Endodermal cell (in vitro differentiated cells): ENCODE data around the gene CNOT4. TPM values are rescaled to one million over a fixed set of nuclear protein-coding genes. Genes with fewer than 3 reads are reported as not detected.

Source experiments
- DNase-seq: peaks from one replicate; pipeline ENCODE4 v3.0.0-alpha.2; 2017
- H3K27ac ChIP-seq: 2 replicates; pipeline ENCODE4 v1.5.1; 2013; ENCODE audit warnings: mild to moderate bottlenecking, low read depth, low read length, moderate library complexity
- H3K27me3 ChIP-seq: 2 replicates; pipeline ENCODE4 v1.6.1; 2013; ENCODE audit warnings: mild to moderate bottlenecking, low read length, moderate library complexity; ENCODE audit not compliant: insufficient read depth, control insufficient read depth, poor library complexity, severe bottlenecking
- H3K36me3 ChIP-seq: 2 replicates; pipeline ENCODE4 v1.7.0; 2013; ENCODE audit warnings: mild to moderate bottlenecking, low read length, moderate library complexity; ENCODE audit not compliant: control insufficient read depth, insufficient read depth
- H3K4me1 ChIP-seq: one replicate; pipeline ENCODE4 v1.7.0; 2013; ENCODE audit warnings: low read length; ENCODE audit not compliant: control insufficient read depth, insufficient read depth
- H3K4me3 ChIP-seq: 2 replicates; pipeline ENCODE4 v1.5.1; 2013; ENCODE audit warnings: mild to moderate bottlenecking, low read length, moderate library complexity
- H3K9ac ChIP-seq: 2 replicates; pipeline ENCODE4 v1.6.1; 2013; ENCODE audit warnings: mild to moderate bottlenecking, low read length, moderate library complexity; ENCODE audit not compliant: poor library complexity, severe bottlenecking; ENCODE audit errors: extremely low read depth
- H3K9me3 ChIP-seq: 2 replicates; pipeline ENCODE4 v1.6.1; 2013; ENCODE audit warnings: mild to moderate bottlenecking, low read length, moderate library complexity; ENCODE audit not compliant: control insufficient read depth
- H3K27ac Mint-ChIP-seq: 2 replicates; pipeline ENCODE4 v1.8.0; 2020; ENCODE audit warnings: mixed read lengths
- H3K27me3 Mint-ChIP-seq: 2 replicates; pipeline ENCODE4 v1.8.0; 2021; ENCODE audit warnings: mild to moderate bottlenecking, mixed read lengths; ENCODE audit not compliant: insufficient read depth
- H3K36me3 Mint-ChIP-seq: 2 replicates; pipeline ENCODE4 v1.8.0; 2020; ENCODE audit warnings: low read depth, mixed read lengths
- H3K4me1 Mint-ChIP-seq: 2 replicates; pipeline ENCODE4 v1.8.0; 2020; ENCODE audit warnings: mixed read lengths
- H3K4me3 Mint-ChIP-seq: 2 replicates; pipeline ENCODE4 v1.8.0; 2020; ENCODE audit warnings: mild to moderate bottlenecking, moderate library complexity, mixed read lengths
- H3K9me3 Mint-ChIP-seq: 2 replicates; pipeline ENCODE4 v1.8.0; 2020; ENCODE audit warnings: mild to moderate bottlenecking, mixed read lengths
- WGBS, 2 experiments: methylation state at CpG; one replicate each; pipeline versions ENCODE4 v1.1.5 to v1.1.7; 2013; ENCODE audit warnings: missing lambda C conversion rate in 2 of 2, mixed read lengths in 1 of 2; ENCODE audit not compliant: insufficient coverage in 1 of 2, insufficient read length in 1 of 2; 5-methylcytosine and 5-hydroxymethylcytosine counted together
- total RNA-seq, 2 donors: library from RNA; stranded (reverse); fragmentation: NEBNext Ultra II Directional in 1 of 2; extraction: Animal tissue kit (Norgen Biotek cat#: 25700) in 1 of 2; gene quantifications; 2 replicates in 1 of 2; 3 replicates in 1 of 2; pipeline ENCODE4 v1.2.1, GENCODE V29; 2021
- TF ChIP-seq, protein P1 (sequence below): fragments of 200-600 bp; sonication (generic); conservative IDR thresholded peaks from 2 replicates; pipeline ENCODE4 v1.5.0; 2021; ENCODE audit warnings: antibody characterized with exemption, mild to moderate bottlenecking

CNOT4 gene
- total RNA-seq, 2 donors from 2014 or later, result 22.7 to 23.8 TPM

DNA sequence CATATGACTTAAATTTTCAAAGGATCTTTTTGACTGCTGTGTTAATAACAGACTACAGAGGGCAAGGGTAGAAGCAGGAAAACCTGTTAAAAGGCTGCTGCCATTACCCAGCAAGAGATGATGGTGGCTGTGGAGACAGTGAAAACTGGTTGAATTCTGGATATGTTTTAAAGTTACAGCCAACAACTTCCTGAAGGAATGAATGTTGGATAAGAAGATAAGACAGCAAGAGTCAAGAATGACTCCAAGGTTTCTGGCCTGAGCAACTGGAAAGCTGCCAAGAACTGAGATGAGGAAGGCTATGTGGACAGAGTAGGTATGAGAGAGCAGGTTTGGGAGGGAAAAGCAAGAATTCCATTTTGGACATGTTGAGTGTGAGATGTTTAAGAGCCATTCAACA lies 19.1 kb downstream of the CNOT4 start:
- no peak for DNase-seq
- Mint-ChIP-seq H3K9me3 (no peaks in the 10 kb centered on the region), H3K4me1 (no peaks in the 10 kb centered on the region), H3K4me3 (no peak overlapping the region), H3K27me3 (no peaks in the 10 kb centered on the region), H3K36me3 (peaks cover 2% of the 10 kb centered on the region), H3K27ac (no peak overlapping the region)
- H3K27me3 ChIP-seq, result no peaks in the 10 kb centered on the region
- no peak overlapping the region for H3K9ac ChIP-seq
- H3K4me1 ChIP-seq, result no peaks in the 10 kb centered on the region
- H3K9me3 ChIP-seq, result no peaks in the 10 kb centered on the region
- TF ChIP-seq, protein P1, sequence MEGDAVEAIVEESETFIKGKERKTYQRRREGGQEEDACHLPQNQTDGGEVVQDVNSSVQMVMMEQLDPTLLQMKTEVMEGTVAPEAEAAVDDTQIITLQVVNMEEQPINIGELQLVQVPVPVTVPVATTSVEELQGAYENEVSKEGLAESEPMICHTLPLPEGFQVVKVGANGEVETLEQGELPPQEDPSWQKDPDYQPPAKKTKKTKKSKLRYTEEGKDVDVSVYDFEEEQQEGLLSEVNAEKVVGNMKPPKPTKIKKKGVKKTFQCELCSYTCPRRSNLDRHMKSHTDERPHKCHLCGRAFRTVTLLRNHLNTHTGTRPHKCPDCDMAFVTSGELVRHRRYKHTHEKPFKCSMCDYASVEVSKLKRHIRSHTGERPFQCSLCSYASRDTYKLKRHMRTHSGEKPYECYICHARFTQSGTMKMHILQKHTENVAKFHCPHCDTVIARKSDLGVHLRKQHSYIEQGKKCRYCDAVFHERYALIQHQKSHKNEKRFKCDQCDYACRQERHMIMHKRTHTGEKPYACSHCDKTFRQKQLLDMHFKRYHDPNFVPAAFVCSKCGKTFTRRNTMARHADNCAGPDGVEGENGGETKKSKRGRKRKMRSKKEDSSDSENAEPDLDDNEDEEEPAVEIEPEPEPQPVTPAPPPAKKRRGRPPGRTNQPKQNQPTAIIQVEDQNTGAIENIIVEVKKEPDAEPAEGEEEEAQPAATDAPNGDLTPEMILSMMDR, result no peak
- H3K27ac ChIP-seq, result no peak overlapping the region
- H3K4me3 ChIP-seq, result no peak overlapping the region
- H3K36me3 ChIP-seq, result no peaks in the 10 kb centered on the region

DNA sequence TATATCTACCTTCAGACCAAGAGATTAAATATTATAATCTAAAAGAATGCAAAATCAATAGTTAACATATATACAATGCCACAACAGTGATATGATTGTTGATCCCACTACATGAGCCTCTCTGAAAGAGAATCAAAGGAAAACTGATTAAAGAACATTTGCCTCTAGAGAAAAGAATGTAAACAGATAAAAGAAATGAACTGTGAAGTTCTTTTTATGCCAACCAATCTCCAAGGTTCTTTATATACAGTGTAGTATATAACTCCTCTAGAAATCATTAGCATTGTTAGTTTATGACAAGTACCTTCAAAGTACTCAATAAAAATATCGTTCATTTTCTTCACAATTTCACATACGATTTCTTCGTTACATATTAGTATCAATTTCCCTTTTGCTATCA lies 20.1 kb downstream of the CNOT4 start:
- Histone ChIP-seq H3K9ac (no peak overlapping the region), H3K36me3 (no peaks in the 10 kb centered on the region), H3K9me3 (no peaks in the 10 kb centered on the region), H3K27ac (no peak overlapping the region), H3K27me3 (no peaks in the 10 kb centered on the region), H3K4me1 (no peaks in the 10 kb centered on the region), H3K4me3 (no peak overlapping the region)
- Mint-ChIP-seq H3K27ac (no peak overlapping the region), H3K9me3 (no peaks in the 10 kb centered on the region), H3K36me3 (peaks cover 4% of the 10 kb centered on the region), H3K27me3 (no peaks in the 10 kb centered on the region), H3K4me3 (no peak overlapping the region), H3K4me1 (no peaks in the 10 kb centered on the region)
- TF ChIP-seq, protein P1, result no peak
- no peak for DNase-seq
- 92 to 94% methylated on average over 3 of the region's 3 CpGs for WGBS, 2 experiments

DNA sequence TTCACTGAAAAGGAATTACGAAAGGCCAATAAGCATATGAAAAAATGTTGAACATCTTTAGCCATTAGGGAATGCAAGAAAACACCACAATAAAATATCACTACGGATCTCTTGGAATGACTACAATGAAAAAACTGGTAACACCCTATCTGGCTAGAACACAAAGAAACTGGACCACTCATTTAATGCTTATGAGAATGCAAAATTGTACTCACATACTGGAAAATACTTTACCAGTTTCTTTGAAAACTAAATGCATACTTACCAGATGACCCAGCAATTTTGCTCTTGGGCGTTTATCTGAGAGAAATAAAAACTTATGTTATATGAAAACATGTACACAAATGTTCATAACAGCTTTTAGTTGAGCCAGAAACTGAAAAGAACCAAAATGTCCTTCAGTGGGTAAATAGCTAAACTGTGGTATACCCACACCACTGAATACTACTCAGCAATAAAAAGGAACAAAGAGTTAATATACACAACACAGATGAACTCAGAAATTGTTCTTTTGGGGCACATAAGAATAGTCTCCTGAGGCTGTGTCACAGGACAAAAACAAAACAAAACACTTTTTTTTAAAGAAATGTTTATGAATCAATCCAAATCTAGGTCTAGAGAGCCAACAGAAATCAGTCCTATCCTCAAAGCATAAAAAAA lies 23.5 kb downstream of the CNOT4 start:
- Histone ChIP-seq H3K9me3 (no peaks in the 10 kb centered on the region), H3K36me3 (no peaks in the 10 kb centered on the region), H3K4me3 (no peak overlapping the region), H3K27me3 (no peaks in the 10 kb centered on the region), H3K4me1 (no peaks in the 10 kb centered on the region), H3K9ac (no peak overlapping the region), H3K27ac (no peak overlapping the region)
- WGBS, 2 experiments, result 94% methylated on average over 2 of the region's 3 CpGs; no CpG with 5 or more reads in 1 of the 2 experiments
- Mint-ChIP-seq H3K27ac (no peak overlapping the region), H3K36me3 (peaks cover 5% of the 10 kb centered on the region), H3K27me3 (no peaks in the 10 kb centered on the region), H3K9me3 (no peaks in the 10 kb centered on the region), H3K4me1 (no peaks in the 10 kb centered on the region), H3K4me3 (no peak overlapping the region)
- TF ChIP-seq, protein P1, result no peak
- no peak for DNase-seq
